Glutamatergic neuron (in vitro differentiated cells): ENCODE data around the gene CTNNA2. TPM values are rescaled to one million over a fixed set of nuclear protein-coding genes. Genes with fewer than 3 reads are reported as not detected.
"Not testable (repeated sequence)": the region's sequence is repeated elsewhere in the genome, so short reads cannot be mapped to it uniquely, and the experiment has no call there.

Experiments used
- DNase-seq: peaks from one replicate; pipeline ENCODE4 v3.0.0; 2022
- H3K27ac Mint-ChIP-seq: one replicate; pipeline ENCODE4 v1.8.0; 2020; ENCODE audit warnings: mild to moderate bottlenecking, mixed read lengths, inconsistent platforms; ENCODE audit not compliant: unreplicated experiment
- H3K27me3 Mint-ChIP-seq: one replicate; pipeline ENCODE4 v1.8.0; 2020; ENCODE audit warnings: mild to moderate bottlenecking, moderate library complexity, mixed read lengths, inconsistent platforms; ENCODE audit not compliant: unreplicated experiment
- H3K36me3 Mint-ChIP-seq: one replicate; pipeline ENCODE4 v1.8.0; 2020; ENCODE audit warnings: mild to moderate bottlenecking, mixed read lengths, inconsistent platforms; ENCODE audit not compliant: unreplicated experiment
- H3K4me1 Mint-ChIP-seq: one replicate; pipeline ENCODE4 v1.8.0; 2020; ENCODE audit warnings: mild to moderate bottlenecking, low read depth, mixed read lengths, inconsistent platforms; ENCODE audit not compliant: unreplicated experiment
- H3K4me3 Mint-ChIP-seq: one replicate; pipeline ENCODE4 v1.8.0; 2020; ENCODE audit warnings: mild to moderate bottlenecking, mixed read lengths, inconsistent platforms; ENCODE audit not compliant: unreplicated experiment
- H3K9me3 Mint-ChIP-seq: one replicate; pipeline ENCODE4 v1.8.0; 2020; ENCODE audit warnings: mild to moderate bottlenecking, moderate library complexity, mixed read lengths, inconsistent platforms; ENCODE audit not compliant: unreplicated experiment
- CTCF ChIP-seq: fragments of 200-600 bp; sonication (generic); IDR thresholded peaks from one replicate; pipeline ENCODE4 v1.5.0; 2021; ENCODE audit not compliant: partially characterized antibody, unreplicated experiment
- total RNA-seq: library from RNA; stranded (reverse); fragmentation: NEBNext Ultra II Directional; extraction: Animal tissue kit (Norgen Biotek cat#: 25700); gene quantifications from one replicate; pipeline ENCODE4 v1.2.1, GENCODE V29; 2021; ENCODE audit not compliant: unreplicated experiment

CTNNA2 gene
- total RNA-seq, 1 donor from 2014 or later, result 76.2 TPM

DNA sequence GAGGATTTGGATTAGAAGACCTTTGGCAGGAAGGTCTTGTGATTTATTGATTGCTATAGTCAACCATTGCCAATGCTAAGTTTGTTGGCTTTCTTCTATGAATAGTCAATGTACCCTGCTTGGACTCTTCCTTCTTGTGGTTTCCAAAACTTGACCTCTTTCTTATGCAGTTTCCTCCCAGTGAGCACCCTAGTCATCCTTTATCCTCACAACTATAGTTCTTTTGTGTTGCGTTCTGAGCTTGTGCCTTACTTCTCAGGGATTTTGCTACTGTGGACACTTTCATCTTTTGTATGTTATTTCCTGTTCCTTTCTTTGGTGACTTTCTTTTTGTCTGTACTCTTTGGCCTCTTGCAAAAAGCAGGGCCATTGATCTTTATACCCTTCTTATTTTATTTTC is 623.5 kb downstream of the CTNNA2 start:
- DNase-seq, result no peak
- Mint-ChIP-seq H3K9me3 (peaks cover 2% of the 10 kb centered on the region), H3K27ac (no peak overlapping the region), H3K4me1 (no peaks in the 10 kb centered on the region), H3K27me3 (no peaks in the 10 kb centered on the region), H3K36me3 (no peaks in the 10 kb centered on the region), H3K4me3 (no peak overlapping the region)
- TF ChIP-seq CTCF, result no peak

- no peak for DNase-seq
- Mint-ChIP-seq H3K4me1 (no peaks in the 10 kb centered on the region), H3K27me3 (no peaks in the 10 kb centered on the region), H3K27ac (no peak overlapping the region), H3K36me3 (no peaks in the 10 kb centered on the region), H3K4me3 (no peak overlapping the region), H3K9me3 (peaks cover 1% of the 10 kb centered on the region)
- TF ChIP-seq CTCF, result no peak
Observed at GRCh38 chr2:80139001-80139400, 626.1 kb downstream of the CTNNA2 start.

GRCh38 chr2:80141007-80141726 is 628.3 kb downstream of the CTNNA2 start:
- no peak for DNase-seq
- no peak for TF ChIP-seq CTCF
- no peaks in the 10 kb centered on the region for H3K9me3 Mint-ChIP-seq
- no peak overlapping the region for H3K4me3 Mint-ChIP-seq
- H3K27me3 Mint-ChIP-seq, result no peaks in the 10 kb centered on the region
- H3K4me1 Mint-ChIP-seq, result peaks cover 1% of the 10 kb centered on the region
- H3K36me3 Mint-ChIP-seq, result peaks cover under 1% of the 10 kb centered on the region
- H3K27ac Mint-ChIP-seq, result no peak overlapping the region

GRCh38 chr2:80145499-80145898 is 632.6 kb downstream of the CTNNA2 start:
- no peak for DNase-seq
- peaks cover 1% of the 10 kb centered on the region for H3K4me1 Mint-ChIP-seq
- no peaks in the 10 kb centered on the region for H3K9me3 Mint-ChIP-seq
- TF ChIP-seq CTCF, result no peak
- H3K36me3 Mint-ChIP-seq, result peaks cover 4% of the 10 kb centered on the region
- no peak overlapping the region for H3K4me3 Mint-ChIP-seq
- peak overlapping the region; percentile 20 for H3K27ac Mint-ChIP-seq
- peaks cover 2% of the 10 kb centered on the region for H3K27me3 Mint-ChIP-seq

GRCh38 chr2:80146757-80147156 is 633.9 kb downstream of the CTNNA2 start:
- H3K27ac Mint-ChIP-seq, DNase-seq, H3K27me3 Mint-ChIP-seq, H3K9me3 Mint-ChIP-seq, H3K4me3 Mint-ChIP-seq, H3K4me1 Mint-ChIP-seq, H3K36me3 Mint-ChIP-seq: not testable (repeated sequence)
